Measurements from ENCODE around the gene SLC2A4RG.

SLC2A4RG gene

GRCh38 chr20:63755933-63756647, 16.5 kb downstream of the SLC2A4RG start:
- no peak for DNase-seq (ENCODE audit: low read depth, low spot score)
- ChIA-PET CTCF (interaction anchor here (1.4 to 1.9 kb wide), 3 partner anchors 16 to 20 kb away, joined by 3 to 8 read pairs (median 7); no protein-coding TSS in a partner anchor), POLR2A (no interaction called here)
- no peak overlapping the region for H3K4me3 ChIP-seq (ENCODE audit: low read depth, low read length)
- TF ChIP-seq CTCF (IDR thresholded peaks at IDR 0.05; ENCODE audit: insufficient read depth, low read length, missing control alignments): no peak

- no peak overlapping the region for H3K4me3 ChIP-seq (ENCODE audit: low read depth, low read length)
- ChIA-PET POLR2A (no interaction called here), CTCF (interaction anchor here (1.5 to 1.9 kb wide), 2 partner anchors 17 to 19 kb away, joined by 7 to 8 read pairs; no protein-coding TSS in a partner anchor)
- TF ChIP-seq CTCF (IDR thresholded peaks at IDR 0.05; ENCODE audit: insufficient read depth, low read length, missing control alignments): no peak
- no peak for DNase-seq (ENCODE audit: low read depth, low spot score)
Measured at GRCh38 chr20:63756648-63756991, 17.0 kb downstream of the SLC2A4RG start.

GRCh38 chr20:63758152-63758551, 18.6 kb downstream of the SLC2A4RG start:
- no peak for DNase-seq (ENCODE audit: low read depth, low spot score)
- TF ChIP-seq CTCF (IDR thresholded peaks at IDR 0.05; ENCODE audit: insufficient read depth, low read length, missing control alignments): no peak
- ChIA-PET POLR2A (no interaction called here), CTCF (interaction anchor here (1.1 to 1.7 kb wide), 2 partner anchors 18 to 26 kb away, joined by 3 to 5 read pairs; no protein-coding TSS in a partner anchor)
- no peak overlapping the region for H3K4me3 ChIP-seq (ENCODE audit: low read depth, low read length)

- no peak for TF ChIP-seq CTCF (IDR thresholded peaks at IDR 0.05; ENCODE audit: insufficient read depth, low read length, missing control alignments)
- no peak overlapping the region for H3K4me3 ChIP-seq (ENCODE audit: low read depth, low read length)
- ChIA-PET POLR2A (no interaction called here), CTCF (interaction anchor here (0.8 to 1.5 kb wide), 2 partner anchors 16 to 26 kb away, joined by 4 to 6 read pairs; no protein-coding TSS in a partner anchor)
- no peak for DNase-seq (ENCODE audit: low read depth, low spot score)
Measured at GRCh38 chr20:63759377-63759901, 19.9 kb downstream of the SLC2A4RG start.

- CTCF ChIA-PET: interaction anchor here (0.9 to 2.1 kb wide), 2 partner anchors 10 to 149 kb away, joined by 3 to 16 read pairs; no protein-coding TSS in a partner anchor
- TF ChIP-seq CTCF (IDR thresholded peaks at IDR 0.05; ENCODE audit: insufficient read depth, low read length, missing control alignments): no peak
- POLR2A ChIA-PET: no interaction called here
- H3K4me3 ChIP-seq (ENCODE audit: low read depth, low read length): no peak overlapping the region
- DNase-seq (ENCODE audit: low read depth, low spot score): no peak
Measured at GRCh38 chr20:63765082-63765873, 25.7 kb downstream of the SLC2A4RG start.

GRCh38 chr20:63765902-63766301, 26.3 kb downstream of the SLC2A4RG start:
- DNase-seq (ENCODE audit: low read depth, low spot score): no peak
- H3K4me3 ChIP-seq (ENCODE audit: low read depth, low read length): no peak overlapping the region
- TF ChIP-seq CTCF (IDR thresholded peaks at IDR 0.05; ENCODE audit: insufficient read depth, low read length, missing control alignments): no peak
- CTCF ChIA-PET: interaction anchor here (0.9 to 2.1 kb wide), 3 partner anchors 10 to 171 kb away, joined by 3 to 16 read pairs (median 7); no protein-coding TSS in a partner anchor
- POLR2A ChIA-PET: no interaction called here
